Neural crest cell (in vitro differentiated cells): Measurements from ENCODE around the gene AQP4. TPM values are rescaled to one million over a fixed set of nuclear protein-coding genes. Genes with fewer than 3 reads are reported as not detected.

Experiments used
- DNase-seq: peaks from one replicate; pipeline ENCODE4 v3.0.0; 2021; ENCODE audit warnings: low read depth, mixed read lengths, low spot score
- H3K27ac Mint-ChIP-seq: one replicate; pipeline ENCODE4 v1.8.0; 2021; ENCODE audit warnings: mild to moderate bottlenecking, mixed read lengths; ENCODE audit not compliant: unreplicated experiment
- H3K27me3 Mint-ChIP-seq: 2 replicates; pipeline ENCODE4 v1.8.0; 2021; ENCODE audit warnings: low read depth, mild to moderate bottlenecking, mixed read lengths
- H3K36me3 Mint-ChIP-seq: 2 replicates; pipeline ENCODE4 v1.8.0; 2021; ENCODE audit warnings: low read depth, mild to moderate bottlenecking, mixed read lengths
- H3K4me1 Mint-ChIP-seq: 2 replicates; pipeline ENCODE4 v1.8.0; 2021; ENCODE audit warnings: mixed read lengths
- H3K4me3 Mint-ChIP-seq: one replicate; pipeline ENCODE4 v1.8.0; 2021; ENCODE audit warnings: mild to moderate bottlenecking, mixed read lengths
- H3K9me3 Mint-ChIP-seq: 2 replicates; pipeline ENCODE4 v1.8.0; 2021; ENCODE audit warnings: mixed read lengths
- total RNA-seq: library from RNA; stranded (reverse); gene quantifications from 2 replicates; pipeline ENCODE4 v1.2.1, GENCODE V29; 2021
- TF ChIP-seq, protein P1 (sequence below): fragments of 200-600 bp; sonication (generic); conservative IDR thresholded peaks from 2 replicates; pipeline ENCODE4 v1.5.0; 2021; ENCODE audit warnings: antibody characterized with exemption, mild to moderate bottlenecking

Gene AQP4
- total RNA-seq, 1 donor from 2014 or later, result not detected

DNA sequence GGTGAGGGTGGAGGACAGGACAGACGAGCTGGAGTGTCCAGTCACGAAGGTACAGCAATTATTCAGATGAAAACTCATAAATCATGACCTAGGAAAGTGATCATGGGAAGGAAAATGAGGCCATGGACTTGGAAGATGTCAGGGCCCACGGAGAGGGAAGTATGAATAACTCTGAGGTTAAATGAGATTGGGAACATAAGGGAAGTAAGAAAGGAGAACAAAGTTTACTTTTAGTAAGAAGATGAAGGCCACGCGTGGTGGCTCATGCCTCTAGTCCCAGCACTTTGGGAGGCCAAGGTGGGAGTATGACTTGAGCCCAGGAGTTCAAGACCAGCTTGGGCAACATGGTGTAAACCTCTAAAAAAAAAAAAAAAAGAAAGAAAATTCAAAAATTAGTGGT lies 56.2 kb downstream of the AQP4 start:
- H3K27ac Mint-ChIP-seq, result no peak overlapping the region
- no peak for DNase-seq
- no peak overlapping the region for H3K4me3 Mint-ChIP-seq
- TF ChIP-seq, protein P1, sequence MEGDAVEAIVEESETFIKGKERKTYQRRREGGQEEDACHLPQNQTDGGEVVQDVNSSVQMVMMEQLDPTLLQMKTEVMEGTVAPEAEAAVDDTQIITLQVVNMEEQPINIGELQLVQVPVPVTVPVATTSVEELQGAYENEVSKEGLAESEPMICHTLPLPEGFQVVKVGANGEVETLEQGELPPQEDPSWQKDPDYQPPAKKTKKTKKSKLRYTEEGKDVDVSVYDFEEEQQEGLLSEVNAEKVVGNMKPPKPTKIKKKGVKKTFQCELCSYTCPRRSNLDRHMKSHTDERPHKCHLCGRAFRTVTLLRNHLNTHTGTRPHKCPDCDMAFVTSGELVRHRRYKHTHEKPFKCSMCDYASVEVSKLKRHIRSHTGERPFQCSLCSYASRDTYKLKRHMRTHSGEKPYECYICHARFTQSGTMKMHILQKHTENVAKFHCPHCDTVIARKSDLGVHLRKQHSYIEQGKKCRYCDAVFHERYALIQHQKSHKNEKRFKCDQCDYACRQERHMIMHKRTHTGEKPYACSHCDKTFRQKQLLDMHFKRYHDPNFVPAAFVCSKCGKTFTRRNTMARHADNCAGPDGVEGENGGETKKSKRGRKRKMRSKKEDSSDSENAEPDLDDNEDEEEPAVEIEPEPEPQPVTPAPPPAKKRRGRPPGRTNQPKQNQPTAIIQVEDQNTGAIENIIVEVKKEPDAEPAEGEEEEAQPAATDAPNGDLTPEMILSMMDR, result no peak
- H3K36me3 Mint-ChIP-seq, result no peaks in the 10 kb centered on the region
- H3K9me3 Mint-ChIP-seq, result peaks cover 11% of the 10 kb centered on the region
- H3K27me3 Mint-ChIP-seq, result no peaks in the 10 kb centered on the region
- H3K4me1 Mint-ChIP-seq, result peaks cover 23% of the 10 kb centered on the region

DNA sequence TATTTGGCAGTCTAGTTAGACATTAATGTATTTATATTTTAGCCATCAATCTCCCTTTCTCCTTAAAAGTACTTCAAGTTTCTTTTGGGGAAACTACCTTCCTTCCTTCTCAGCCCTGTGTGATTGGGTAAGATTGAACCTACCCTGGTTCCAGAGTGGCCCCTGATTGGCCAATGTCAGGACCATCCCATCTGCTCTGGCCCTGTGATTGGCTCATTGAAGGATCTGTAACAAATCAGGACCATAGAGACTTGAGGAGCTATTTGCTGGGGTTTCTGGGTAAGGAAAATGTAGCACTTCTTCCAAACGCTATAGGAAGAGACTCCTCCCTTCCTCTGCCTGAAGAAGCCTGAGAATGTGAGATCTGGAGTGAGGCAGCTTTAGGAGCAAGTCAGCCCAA lies 59.3 kb downstream of the AQP4 start:
- no peak for DNase-seq
- Mint-ChIP-seq H3K27ac (no peak overlapping the region), H3K4me1 (peaks cover 23% of the 10 kb centered on the region), H3K36me3 (no peaks in the 10 kb centered on the region), H3K4me3 (no peak overlapping the region), H3K27me3 (no peaks in the 10 kb centered on the region), H3K9me3 (peaks cover 8% of the 10 kb centered on the region)
- TF ChIP-seq, protein P1, result no peak

DNA sequence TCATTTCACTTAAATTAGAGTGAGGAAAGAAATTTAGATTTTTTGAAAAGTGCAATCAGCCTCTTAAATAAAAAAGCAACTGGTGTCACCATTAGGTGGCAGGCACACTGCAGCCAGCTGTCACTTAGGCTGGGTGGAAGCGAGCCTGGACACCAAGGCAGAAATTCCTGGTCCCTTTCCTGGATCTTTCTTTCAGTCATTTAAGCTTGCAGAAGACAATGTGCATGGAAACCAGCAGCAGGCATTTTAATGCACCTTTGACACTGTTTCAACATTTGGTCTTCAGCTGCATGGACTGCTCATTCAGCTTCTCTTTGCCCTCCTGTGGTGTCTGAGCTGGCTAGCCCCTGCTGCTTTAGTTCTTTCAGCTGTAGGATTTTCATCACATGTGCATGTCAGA lies 61.0 kb downstream of the AQP4 start:
- Mint-ChIP-seq H3K9me3 (peaks cover 9% of the 10 kb centered on the region), H3K27me3 (no peaks in the 10 kb centered on the region), H3K4me3 (no peak overlapping the region), H3K36me3 (peaks cover 3% of the 10 kb centered on the region), H3K27ac (no peak overlapping the region), H3K4me1 (peaks cover 23% of the 10 kb centered on the region)
- TF ChIP-seq, protein P1, result peak; percentile 60
- peak; percentile 10 for DNase-seq

DNA sequence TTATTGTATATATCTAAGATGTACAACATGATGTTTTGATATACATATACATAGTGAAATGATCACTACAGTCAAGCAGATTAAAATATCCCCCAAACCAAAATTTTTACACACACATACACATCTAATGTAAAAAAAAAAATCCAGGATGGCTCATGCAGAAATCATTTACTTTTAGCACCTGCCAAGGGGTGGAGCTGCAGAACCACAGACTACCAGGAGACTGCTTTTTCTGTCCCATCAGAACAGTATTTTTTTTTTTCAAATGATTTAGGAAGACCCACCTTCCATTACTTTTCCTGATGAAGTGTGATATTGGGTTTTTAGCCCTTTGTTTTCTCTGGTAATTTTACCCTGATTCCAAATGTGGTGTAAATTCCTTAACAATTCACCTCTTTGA lies 61.9 kb downstream of the AQP4 start:
- Mint-ChIP-seq H3K9me3 (peaks cover 11% of the 10 kb centered on the region), H3K27me3 (no peaks in the 10 kb centered on the region), H3K27ac (no peak overlapping the region), H3K4me3 (no peak overlapping the region), H3K4me1 (peaks cover 23% of the 10 kb centered on the region), H3K36me3 (peaks cover 10% of the 10 kb centered on the region)
- TF ChIP-seq, protein P1, result peak; percentile 25
- DNase-seq, result no peak

DNA sequence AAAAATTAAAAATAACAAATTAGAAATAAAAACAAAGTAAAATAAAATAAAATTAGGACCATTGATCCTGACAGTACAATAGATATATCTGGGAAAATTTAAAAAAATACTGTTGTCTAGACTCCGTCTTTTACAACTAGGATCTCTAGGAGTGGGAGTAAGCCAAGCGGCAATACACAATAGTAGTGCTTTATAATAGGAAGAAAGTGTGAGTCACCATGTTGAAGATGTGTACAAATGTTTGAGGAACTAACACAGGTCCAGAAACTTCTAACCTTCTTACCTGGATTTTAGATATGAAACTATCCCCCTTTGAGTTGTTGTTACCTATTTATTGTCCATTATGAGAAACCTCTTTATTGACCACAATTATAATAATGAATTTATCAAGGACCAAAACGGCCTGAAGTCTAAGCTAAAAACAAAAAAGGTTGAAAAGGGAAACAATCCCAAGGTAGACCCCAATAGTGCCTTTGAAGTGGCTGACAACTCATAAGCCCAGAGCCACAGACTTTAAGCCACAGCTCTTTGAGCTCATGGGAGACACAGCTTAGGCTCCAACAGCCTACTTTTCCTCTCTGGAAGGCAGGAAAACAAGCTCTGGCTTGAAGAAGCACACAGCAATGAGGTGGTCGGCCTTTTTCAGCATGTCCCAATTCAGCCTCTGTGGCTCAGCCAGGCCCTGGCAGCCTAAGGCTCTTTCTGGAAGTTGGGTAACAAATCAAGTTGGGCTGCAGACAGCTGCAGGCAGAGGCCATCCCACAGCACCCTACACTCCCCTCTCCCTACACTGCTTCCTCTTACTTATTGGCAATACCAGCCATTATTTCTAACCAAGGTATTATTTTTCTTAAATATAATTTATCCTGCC lies 62.9 kb downstream of the AQP4 start:
- no peak overlapping the region for H3K27ac Mint-ChIP-seq
- H3K4me3 Mint-ChIP-seq, result no peak overlapping the region
- H3K27me3 Mint-ChIP-seq, result no peaks in the 10 kb centered on the region

More for the DNA sequence above, 62.9 kb downstream of the AQP4 start:
- Mint-ChIP-seq H3K9me3 (peaks cover 15% of the 10 kb centered on the region), H3K4me1 (peaks cover 23% of the 10 kb centered on the region), H3K36me3 (peaks cover 16% of the 10 kb centered on the region)
- TF ChIP-seq, protein P1, result no peak
- no peak for DNase-seq
